ENCODE measurements around the gene OR4P4. TPM values are rescaled to one million over a fixed set of nuclear protein-coding genes. Genes with fewer than 3 reads are reported as not detected.

Gene OR4P4
- not detected in 2 replicates for total RNA-seq

- no peak for DNase-seq (ENCODE audit: low read depth in 2 of 2)
These were observed at the start of gene OR4P4 for GRCh38 chr11:55634813-55635212. OR4P4 (plus strand) TSS chr11:55635113.

GRCh38 chr11:55607545-55607944 lies 27.4 kb upstream of the OR4P4 start, which contains the start of gene OR4C11:
OR4C11 (minus strand) TSS chr11:55607645; CDS start chr11:55604373, 3,272 bp downstream.
- no peak for DNase-seq (ENCODE audit: low read depth in 2 of 2)

- no peak for DNase-seq (ENCODE audit: low read depth in 2 of 2)
These were observed 10.4 kb upstream of the OR4P4 start for GRCh38 chr11:55624531-55624930.

GRCh38 chr11:55648027-55648426 lies 13.1 kb downstream of the OR4P4 start, which contains the start of gene OR4S2:
OR4S2 (plus strand) TSS chr11:55648327; CDS start chr11:55650904, 2,577 bp downstream.
- no peak for DNase-seq (ENCODE audit: low read depth in 2 of 2)

GRCh38 chr11:55652560-55652959 lies 17.6 kb downstream of the OR4P4 start:
- DNase-seq (ENCODE audit: low read depth in 2 of 2): no peak

- no peak for DNase-seq (ENCODE audit: low read depth in 2 of 2)
These were observed 20.2 kb downstream of the OR4P4 start for GRCh38 chr11:55655096-55655495.

- no peak for DNase-seq (ENCODE audit: low read depth in 2 of 2)
These were observed 23.2 kb downstream of the OR4P4 start for GRCh38 chr11:55658031-55658573.

GRCh38 chr11:55658608-55659007 lies 23.7 kb downstream of the OR4P4 start:
- DNase-seq (ENCODE audit: low read depth in 2 of 2): no peak

GRCh38 chr11:55661901-55662300 lies 27.0 kb downstream of the OR4P4 start, which contains the start of gene OR4C6:
OR4C6 (plus strand) TSS chr11:55662201; CDS start chr11:55665167, 2,966 bp downstream.
- DNase-seq (ENCODE audit: low read depth in 2 of 2): no peak

GRCh38 chr11:55669376-55669775 lies 34.5 kb downstream of the OR4P4 start:
- DNase-seq (ENCODE audit: low read depth in 2 of 2): no peak

- no peak for DNase-seq (ENCODE audit: low read depth in 2 of 2)
These were observed 38.9 kb downstream of the OR4P4 start for GRCh38 chr11:55673860-55674259.

Other genes with a start within 250 kb of the OR4P4 start
- not detected in 2 replicates for gene OR4C15, start 80.6 kb upstream of the OR4P4 start, total RNA-seq
- not detected in 2 replicates for gene OR4C16, start 63.0 kb upstream of the OR4P4 start, total RNA-seq
- not detected in 2 replicates for gene OR4C11, start 27.5 kb upstream of the OR4P4 start, total RNA-seq
- not detected in 2 replicates for gene OR4S2, start 13.2 kb downstream of the OR4P4 start, total RNA-seq
- gene OR4C6, start 27.1 kb downstream of the OR4P4 start, total RNA-seq: not detected in 2 replicates
- not detected in 2 replicates for gene OR5D13, start 138.3 kb downstream of the OR4P4 start, total RNA-seq
- gene OR5D14, start 160.4 kb downstream of the OR4P4 start, total RNA-seq: not detected in 2 replicates
- not detected in 2 replicates for gene OR5L1, start 176.3 kb downstream of the OR4P4 start, total RNA-seq
- not detected in 2 replicates for gene OR5D18, start 184.5 kb downstream of the OR4P4 start, total RNA-seq
- gene OR5L2, start 192.1 kb downstream of the OR4P4 start, total RNA-seq: not detected in 2 replicates
- not detected in 2 replicates for gene OR5D16, start 203.6 kb downstream of the OR4P4 start, total RNA-seq
- gene TRIM51, start 248.2 kb downstream of the OR4P4 start, total RNA-seq: not detected in 2 replicates